RWPE2 (cell line): ENCODE results near the gene FAM107B.

Source experiments
- ATAC-seq: fragments of 200-7000 bp; cut with Tn5 transposase; 3 replicates; pipeline ENCODE4 v1.9.1; 2021; ENCODE audit warnings: low read depth
- DNase-seq: peaks from one replicate; pipeline ENCODE4 v3.0.0-alpha.2; 2020; ENCODE audit warnings: low spot score
- H3K27ac ChIP-seq: fragments of 450-650 bp; 2 replicates; pipeline ENCODE4 v1.5.1; 2017; ENCODE audit warnings: mild to moderate bottlenecking; ENCODE audit not compliant: poor library complexity, severe bottlenecking
- H3K27me3 ChIP-seq: fragments of 250-450 bp; sonication (Bioruptor Pico); 2 replicates; pipeline ENCODE4 v1.5.1; 2021; ENCODE audit warnings: mild to moderate bottlenecking, moderate library complexity; ENCODE audit not compliant: insufficient read depth, poor library complexity, severe bottlenecking
- H3K36me3 ChIP-seq: fragments of 250-450 bp; sonication (Bioruptor Pico); 2 replicates; pipeline ENCODE4 v1.5.1; 2020; ENCODE audit warnings: low read depth, mild to moderate bottlenecking, moderate library complexity
- H3K4me1 ChIP-seq: fragments of 250-450 bp; sonication (Bioruptor Pico); 2 replicates; pipeline ENCODE4 v1.5.1; 2021; ENCODE audit warnings: mild to moderate bottlenecking, moderate library complexity; ENCODE audit not compliant: insufficient read depth, poor library complexity, severe bottlenecking
- H3K4me3 ChIP-seq: fragments of 250-450 bp; sonication (Bioruptor Pico); 2 replicates; pipeline ENCODE4 v1.5.1; 2021; ENCODE audit warnings: mild to moderate bottlenecking, moderate library complexity; ENCODE audit not compliant: severe bottlenecking
- H3K9me3 ChIP-seq: fragments of 250-450 bp; sonication (Bioruptor Pico); 2 replicates; pipeline ENCODE4 v1.5.1; 2021; ENCODE audit warnings: mild to moderate bottlenecking, moderate library complexity; ENCODE audit not compliant: severe bottlenecking
- CTCF ChIP-seq: fragments of 450-650 bp; IDR thresholded peaks from one replicate; pipeline ENCODE4 v1.5.1; 2017; ENCODE audit warnings: mild to moderate bottlenecking, moderate library complexity; ENCODE audit not compliant: poor library complexity, severe bottlenecking

Gene FAM107B

DNA sequence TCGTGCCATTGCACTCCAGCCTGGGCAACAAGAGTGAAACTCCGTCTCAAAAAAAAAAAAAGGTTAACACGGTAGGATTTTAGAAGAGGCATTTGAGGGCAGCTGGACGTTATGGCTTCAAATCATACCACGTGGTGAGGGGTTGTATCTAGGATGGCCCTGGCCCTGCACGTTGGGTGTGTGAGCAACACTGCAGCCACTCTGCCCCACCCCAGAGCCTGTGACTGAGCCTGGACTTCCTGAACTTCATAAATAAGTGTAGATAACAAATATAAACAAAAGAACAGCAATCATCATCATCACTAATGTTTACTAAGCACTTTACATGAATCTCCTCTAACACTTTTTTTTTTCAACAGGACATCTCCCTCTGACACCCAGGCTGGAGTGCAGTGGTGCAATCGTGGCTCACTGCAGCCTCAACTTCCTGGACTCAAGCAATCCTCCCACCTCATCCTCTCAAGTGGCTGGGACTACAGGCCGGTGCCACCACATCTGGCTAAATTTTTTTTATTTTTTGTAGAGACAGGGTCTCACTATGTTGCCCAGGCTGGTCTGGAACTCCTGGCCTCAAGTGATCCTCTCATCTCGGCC is 274.4 kb downstream of the FAM107B start:
- no peak for DNase-seq
- Histone ChIP-seq H3K27me3 (no peaks in the 10 kb centered on the region), H3K36me3 (no peaks in the 10 kb centered on the region), H3K27ac (no peak overlapping the region), H3K4me3 (no peak overlapping the region), H3K4me1 (no peaks in the 10 kb centered on the region), H3K9me3 (no peaks in the 10 kb centered on the region)
- no peak for ATAC-seq
- TF ChIP-seq CTCF: no peak

DNA sequence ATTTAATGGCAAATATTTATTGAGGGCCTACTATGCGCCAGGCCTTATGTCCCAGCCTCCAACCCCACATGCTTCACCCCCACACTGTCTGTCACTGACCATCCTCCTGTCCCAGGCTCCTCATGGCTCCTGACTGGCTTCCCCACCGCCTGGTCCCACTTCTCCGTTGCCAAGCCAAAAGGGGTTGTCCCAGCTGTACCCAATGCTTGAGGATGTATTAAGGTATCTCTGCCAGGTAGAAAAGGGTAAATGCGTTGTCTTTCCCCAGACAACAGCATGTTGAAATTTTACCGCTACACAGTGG is 275.1 kb downstream of the FAM107B start:
- H3K27me3 ChIP-seq: no peaks in the 10 kb centered on the region
- H3K9me3 ChIP-seq: no peaks in the 10 kb centered on the region
- H3K4me1 ChIP-seq: no peaks in the 10 kb centered on the region
- no peak for TF ChIP-seq CTCF
- DNase-seq (no peak), ATAC-seq (no peak)
- no peaks in the 10 kb centered on the region for H3K36me3 ChIP-seq
- H3K27ac ChIP-seq: no peak overlapping the region
- no peak overlapping the region for H3K4me3 ChIP-seq

GRCh38 chr10:14498326-14498725 is 276.4 kb downstream of the FAM107B start:
- Histone ChIP-seq H3K4me1 (no peaks in the 10 kb centered on the region), H3K36me3 (no peaks in the 10 kb centered on the region), H3K27me3 (no peaks in the 10 kb centered on the region), H3K9me3 (no peaks in the 10 kb centered on the region), H3K4me3 (no peak overlapping the region), H3K27ac (no peak overlapping the region)
- DNase-seq (no peak), ATAC-seq (no peak)
- TF ChIP-seq CTCF: no peak

- H3K4me3 ChIP-seq: no peak overlapping the region
- H3K27ac ChIP-seq: no peak overlapping the region
- no peak for ATAC-seq
- no peaks in the 10 kb centered on the region for H3K4me1 ChIP-seq
- no peak for DNase-seq
- no peaks in the 10 kb centered on the region for H3K27me3 ChIP-seq
- no peaks in the 10 kb centered on the region for H3K36me3 ChIP-seq
- no peaks in the 10 kb centered on the region for H3K9me3 ChIP-seq
- no peak for TF ChIP-seq CTCF
Observed at GRCh38 chr10:14491811-14492210, 282.9 kb downstream of the FAM107B start.

DNA sequence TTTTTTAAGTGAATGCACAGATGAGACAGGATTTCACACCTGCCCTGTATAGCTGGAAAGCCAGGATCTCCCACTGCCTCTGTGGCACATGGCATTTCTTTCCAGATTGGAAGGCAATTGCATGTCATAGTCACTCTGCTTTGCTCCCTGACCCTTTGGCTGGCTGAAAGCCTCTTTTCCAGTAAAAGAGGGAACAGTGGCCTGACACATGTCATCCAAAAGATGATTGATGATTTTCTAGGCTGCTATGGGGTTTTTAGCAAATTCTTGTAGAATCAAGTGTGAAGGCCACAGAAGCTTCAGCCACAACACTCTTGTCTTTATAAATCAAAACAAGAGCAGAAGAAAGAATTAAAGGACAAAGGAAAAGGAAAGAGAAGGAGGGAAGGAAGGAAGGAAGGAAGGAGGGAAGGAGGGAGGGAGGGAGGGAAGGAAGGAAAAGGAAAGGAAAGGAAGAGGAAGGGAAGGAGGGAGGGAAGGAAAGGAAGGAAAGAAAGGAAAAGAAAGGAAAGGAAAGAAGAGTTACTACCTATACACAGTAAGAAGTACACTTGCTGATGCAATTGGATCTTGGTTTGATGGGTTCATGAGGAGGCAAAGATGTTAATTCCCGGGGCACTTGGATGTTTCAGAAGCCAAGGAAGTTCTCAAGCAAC is 285.0 kb downstream of the FAM107B start:
- H3K27ac ChIP-seq: no peak overlapping the region
- no peak for DNase-seq
- no peaks in the 10 kb centered on the region for H3K36me3 ChIP-seq
- H3K4me3 ChIP-seq: no peak overlapping the region
- H3K9me3 ChIP-seq: no peaks in the 10 kb centered on the region
- no peak for TF ChIP-seq CTCF
- no peak for ATAC-seq
- no peaks in the 10 kb centered on the region for H3K4me1 ChIP-seq
- no peaks in the 10 kb centered on the region for H3K27me3 ChIP-seq
